Lung (tissue), 12 donors: ENCODE results near the gene WNT5B. TPM values are rescaled to one million over a fixed set of nuclear protein-coding genes. Genes with fewer than 3 reads are reported as not detected.

Experiments
- ATAC-seq: fragments of 200-7000 bp; cut with Tn5 transposase; one replicate; pipeline ENCODE4 v1.9.1; 2020; ENCODE audit warnings: moderate number of reproducible peaks; ENCODE audit not compliant: insufficient read depth, low FRiP score
- DNase-seq, 3 donors: peaks; one replicate each; pipeline ENCODE4 v3.0.0-alpha.2; 2013 to 2017
- H3K27ac ChIP-seq, 2 donors: one replicate each; pipeline ENCODE4 v1.5.1; 2013; ENCODE audit warnings: mild to moderate bottlenecking in 2 of 2, moderate library complexity in 2 of 2, control low read depth in 1 of 2, inconsistent platforms in 1 of 2, low read depth in 1 of 2, low read length in 1 of 2
- H3K27me3 ChIP-seq, 3 donors: one replicate each; pipeline ENCODE4 v1.5.1; 2013; ENCODE audit warnings: low read length in 2 of 3; ENCODE audit not compliant: control insufficient read depth in 3 of 3, insufficient read depth in 3 of 3
- H3K36me3 ChIP-seq, 4 donors: one replicate each; pipeline ENCODE4 v1.5.1; 2013; ENCODE audit warnings: low read length in 4 of 4, mild to moderate bottlenecking in 1 of 4, moderate library complexity in 1 of 4; ENCODE audit not compliant: control insufficient read depth in 4 of 4, insufficient read depth in 4 of 4
- H3K4me1 ChIP-seq, 5 donors: one replicate each; pipeline ENCODE4 v1.5.1; 2013; ENCODE audit warnings: low read length in 5 of 5, mild to moderate bottlenecking in 2 of 5, moderate library complexity in 1 of 5; ENCODE audit not compliant: control insufficient read depth in 5 of 5, insufficient read depth in 5 of 5
- H3K4me3 ChIP-seq: one replicate; pipeline ENCODE4 v1.5.1; 2013; ENCODE audit warnings: mild to moderate bottlenecking, control low read depth, moderate library complexity
- H3K9ac ChIP-seq, 2 donors: one replicate each; pipeline ENCODE4 v1.5.1; 2013; ENCODE audit warnings: low read length in 2 of 2, control low read depth in 1 of 2; ENCODE audit not compliant: insufficient read depth in 1 of 2
- H3K9me3 ChIP-seq, 4 donors: one replicate each; pipeline ENCODE4 v1.5.1; 2013; ENCODE audit warnings: low read length in 3 of 4, mild to moderate bottlenecking in 1 of 4, moderate library complexity in 1 of 4; ENCODE audit not compliant: control insufficient read depth in 4 of 4, insufficient read depth in 3 of 4
- CTCF ChIP-seq: IDR thresholded peaks from 2 replicates; pipeline ENCODE4 v1.5.1; 2012; ENCODE audit warnings: mild to moderate bottlenecking; ENCODE audit errors: control extremely low read depth, extremely low read depth
- WGBS, 2 donors: extraction: QIAGEN DNeasy Blood & Tissue Kit; methylation state at CpG; one replicate each; pipeline ENCODE4 v1.1.7; 2013; 5-methylcytosine and 5-hydroxymethylcytosine counted together
- polyA plus RNA-seq, 2 donors: library from polyadenylated mRNA; stranded (reverse); fragments of 200-250 nt; gene quantifications; one replicate each; pipeline ENCODE4 v1.2.1, GENCODE V29; 2013
- total RNA-seq, 2 donors: library from RNA; depleted of rRNA in 1 of 2; stranded (reverse); fragments of >200 nt in 1 of 2; gene quantifications; one replicate each; pipeline ENCODE4 v1.2.1, GENCODE V29; 2014 to 2021
- donor health status: control.
- donor health status: control.
- donor health status: Bipolar disorder and iron deficiency.
- donor health status: healthy.
- donor health status: DM: yes; HTN: yes; CAD: no.

The WNT5B gene
- total and polyA plus RNA-seq, 4 donors, result 2.8 to 12.6 (median 5.7) TPM

- H3K9me3 ChIP-seq, result no peaks in the 10 kb centered on the region
- no peak for DNase-seq
- ATAC-seq, result no peak
- H3K27ac ChIP-seq, result no peak overlapping the region
- no peaks in the 10 kb centered on the region for H3K27me3 ChIP-seq
- H3K4me1 ChIP-seq, result peaks cover 0 to 2% (median 0%) of the 10 kb centered on the region in 5 donors
- no peaks in the 10 kb centered on the region for H3K36me3 ChIP-seq
- peak overlapping the region in 1 of 2 donors; percentile 13 for H3K9ac ChIP-seq
- H3K4me3 ChIP-seq, result no peak overlapping the region
- no peak for TF ChIP-seq CTCF
- 57 to 76% methylated on average over 4 of the region's 4 CpGs for WGBS, 2 donors
Measured at GRCh38 chr12:1619159-1619558, 9.9 kb upstream of the WNT5B start.

- no peak for TF ChIP-seq CTCF
- H3K4me1 ChIP-seq, result peaks cover 0 to 2% (median 0%) of the 10 kb centered on the region in 5 donors
- peak in 1 of 3 donors; percentile 26 for DNase-seq
- ATAC-seq, result no peak
- no peaks in the 10 kb centered on the region for H3K9me3 ChIP-seq
- no peaks in the 10 kb centered on the region for H3K36me3 ChIP-seq
- 37 to 42% methylated on average over 8 of the region's 8 CpGs for WGBS, 2 donors
- H3K9ac ChIP-seq, result peak overlapping the region in 1 of 2 donors; percentile 13
- no peak overlapping the region for H3K4me3 ChIP-seq
- no peaks in the 10 kb centered on the region for H3K27me3 ChIP-seq
- no peak overlapping the region for H3K27ac ChIP-seq
Measured at GRCh38 chr12:1619587-1619986, 9.4 kb upstream of the WNT5B start.

- WGBS, 2 donors, result 26 to 36% methylated on average over 1 of the region's 1 CpG
- TF ChIP-seq CTCF, result no peak
Measured at GRCh38 chr12:1620092-1620491, 8.9 kb upstream of the WNT5B start.

GRCh38 chr12:1622406-1622805, 6.6 kb upstream of the WNT5B start:
- no peak for TF ChIP-seq CTCF
- DNase-seq (no peak), ATAC-seq (no peak)
- no peak overlapping the region for H3K4me3 ChIP-seq
- no peaks in the 10 kb centered on the region for H3K36me3 ChIP-seq
- peaks cover 0 to 7% (median 0%) of the 10 kb centered on the region in 5 donors for H3K4me1 ChIP-seq
- H3K9ac ChIP-seq, result no peak overlapping the region
- H3K9me3 ChIP-seq, result no peaks in the 10 kb centered on the region
- H3K27me3 ChIP-seq, result peaks cover 0 to under 1% (median 0%) of the 10 kb centered on the region in 3 donors
- no peak overlapping the region for H3K27ac ChIP-seq
- 54 to 82% methylated on average over 3 of the region's 3 CpGs for WGBS, 2 donors

More at GRCh38 chr12:1620092-1620491, 8.9 kb upstream of the WNT5B start:
- Histone ChIP-seq H3K4me1 (peaks cover 0 to 2% (median 0%) of the 10 kb centered on the region in 5 donors), H3K27me3 (no peaks in the 10 kb centered on the region), H3K9ac (no peak overlapping the region), H3K27ac (no peak overlapping the region), H3K4me3 (no peak overlapping the region), H3K36me3 (no peaks in the 10 kb centered on the region), H3K9me3 (no peaks in the 10 kb centered on the region)
- no peak for DNase-seq
- ATAC-seq, result no peak
